GM15510 (cell line): ENCODE data around the gene LRFN3.

Experiments
- POLR2A ChIP-seq: IDR thresholded peaks from 3 replicates; pipeline ENCODE4 v1.6.1; 2011; ENCODE audit warnings: borderline replicate concordance; ENCODE audit not compliant: insufficient read length; ENCODE audit errors: extremely low read depth

LRFN3 gene

DNA sequence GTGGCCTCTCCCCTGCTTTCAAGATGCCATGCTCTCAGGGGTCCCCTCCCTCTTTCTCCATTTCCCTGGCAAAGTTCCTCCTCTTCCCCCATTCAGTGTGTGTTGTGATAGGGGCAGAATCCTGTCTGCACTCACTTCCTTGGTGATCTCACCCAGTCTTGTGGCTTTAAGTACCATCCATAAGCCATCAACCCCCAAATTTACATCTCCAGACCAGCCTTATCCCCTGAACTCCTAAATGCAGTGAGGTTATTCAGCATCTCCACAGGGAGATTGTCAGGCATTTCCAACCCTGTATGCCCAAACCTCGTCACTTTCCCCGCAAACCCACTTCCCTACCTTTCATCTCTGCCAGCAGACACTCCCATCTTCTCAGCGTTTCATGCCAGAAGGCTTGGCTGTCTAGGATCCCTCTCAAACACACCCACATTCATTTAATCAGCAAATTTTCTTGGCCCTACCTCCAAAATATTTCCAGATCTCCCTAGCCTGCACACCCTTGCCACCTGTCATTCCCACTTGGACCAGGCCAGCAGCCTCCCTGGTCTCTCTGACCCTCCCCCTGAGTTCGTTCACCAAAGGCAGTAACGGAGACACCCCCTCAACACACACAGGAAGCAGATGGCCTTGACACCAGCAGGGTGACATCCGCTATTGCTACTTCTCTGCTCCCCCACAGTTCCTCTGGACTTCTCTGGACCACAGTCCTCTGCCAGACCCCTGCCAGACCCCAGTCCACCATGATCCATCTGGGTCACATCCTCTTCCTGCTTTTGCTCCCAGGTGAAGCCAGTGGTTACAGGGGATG is 34.1 kb upstream of the LRFN3 start, which contains the start of gene HCST:
Gene HCST (plus strand): TSS at position 676 of the 808 bp plus-strand sequence. CDS start 65 bp downstream, at position 741.
- peak; percentile 56 for TF ChIP-seq POLR2A

DNA sequence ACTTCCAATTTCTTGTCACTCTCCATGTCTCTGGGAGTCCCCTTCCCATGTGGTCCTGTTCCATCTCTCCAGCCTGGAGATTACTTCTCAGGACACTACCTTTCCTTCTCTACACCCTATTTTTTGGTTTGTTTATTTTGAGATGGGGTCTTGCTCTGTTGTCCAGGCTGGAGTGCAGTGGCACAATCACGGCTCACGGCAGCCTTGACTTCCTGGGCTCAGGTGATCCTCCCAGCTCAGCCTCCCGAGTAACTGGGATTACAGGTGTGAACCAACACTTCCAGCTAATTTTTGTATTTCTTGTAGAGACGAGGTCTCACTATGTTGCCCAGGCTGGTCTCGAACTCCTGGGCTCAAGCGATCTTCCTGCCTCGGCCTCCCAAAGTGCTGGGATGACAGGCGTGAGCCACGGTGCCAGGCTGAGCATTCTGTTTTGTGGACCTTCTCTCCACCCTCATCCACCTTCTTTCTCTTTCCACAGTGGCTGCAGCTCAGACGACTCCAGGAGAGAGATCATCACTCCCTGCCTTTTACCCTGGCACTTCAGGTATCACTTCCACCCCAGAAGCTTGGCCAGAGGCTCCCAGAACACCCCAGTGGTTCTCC is 33.2 kb upstream of the LRFN3 start:
- TF ChIP-seq POLR2A = no peak

DNA sequence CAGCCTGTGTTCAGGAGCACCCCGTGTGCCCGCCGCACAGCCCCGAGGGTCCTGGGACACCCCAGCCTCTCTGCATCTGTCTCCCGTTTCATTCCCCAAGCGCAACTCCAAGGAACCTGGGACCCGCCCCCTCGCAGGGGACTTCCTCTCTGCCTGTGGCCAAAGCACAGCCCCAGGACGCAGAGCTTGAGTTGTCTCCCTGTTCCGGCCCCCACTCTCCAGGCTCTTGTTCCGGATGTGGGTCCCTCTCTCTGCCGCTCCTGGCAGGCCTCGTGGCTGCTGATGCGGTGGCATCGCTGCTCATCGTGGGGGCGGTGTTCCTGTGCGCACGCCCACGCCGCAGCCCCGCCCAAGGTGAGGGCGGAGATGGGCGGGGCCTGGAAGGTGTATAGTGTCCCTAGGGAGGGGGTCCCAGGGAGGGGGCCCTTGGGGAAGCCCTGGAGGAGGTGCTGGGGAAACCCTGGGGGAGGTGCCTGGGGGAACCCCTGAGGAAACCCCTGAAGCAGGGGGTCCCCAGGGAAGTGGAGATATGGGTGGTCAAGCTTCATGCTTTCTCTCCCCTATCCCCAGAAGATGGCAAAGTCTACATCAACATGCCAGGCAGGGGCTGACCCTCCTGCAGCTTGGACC is 32.5 kb upstream of the LRFN3 start:
- TF ChIP-seq POLR2A = peak; percentile 66

DNA sequence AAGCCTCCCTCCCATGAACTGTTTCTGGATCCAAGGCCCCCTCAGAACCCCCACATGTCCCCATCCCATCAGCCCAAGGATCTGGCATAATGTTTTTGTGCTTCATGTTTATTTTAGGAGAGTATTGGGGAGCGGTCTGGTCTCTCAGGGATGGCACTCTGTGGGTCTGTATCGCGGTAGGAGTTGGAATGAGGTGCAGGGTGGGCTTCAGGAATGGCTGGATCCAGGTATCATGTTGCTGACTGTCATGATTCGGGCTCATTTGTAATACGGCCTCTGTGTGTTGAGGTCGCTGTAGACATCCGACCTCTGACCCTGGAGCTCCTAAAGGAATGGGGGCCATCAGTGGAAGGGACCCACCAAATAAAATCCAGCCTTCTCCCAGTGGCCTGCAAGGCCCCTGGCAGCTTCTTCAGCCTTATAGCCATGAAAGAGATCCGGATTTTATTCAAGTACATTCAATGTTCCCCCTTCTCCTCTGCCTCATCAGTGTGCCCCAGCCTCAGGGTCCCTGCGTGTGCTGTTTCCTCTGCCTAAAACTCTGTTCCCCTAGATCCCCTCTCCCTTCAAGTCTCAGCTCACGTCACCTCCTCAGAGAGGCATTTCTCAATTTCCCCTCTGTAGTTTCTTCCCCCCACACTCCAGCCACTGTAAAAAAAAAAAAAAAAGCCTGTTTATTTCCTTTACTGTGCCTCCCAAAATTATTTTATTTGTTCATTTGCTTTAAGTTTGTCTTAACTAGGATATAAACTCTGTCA is 31.7 kb upstream of the LRFN3 start:
- TF ChIP-seq POLR2A = no peak

DNA sequence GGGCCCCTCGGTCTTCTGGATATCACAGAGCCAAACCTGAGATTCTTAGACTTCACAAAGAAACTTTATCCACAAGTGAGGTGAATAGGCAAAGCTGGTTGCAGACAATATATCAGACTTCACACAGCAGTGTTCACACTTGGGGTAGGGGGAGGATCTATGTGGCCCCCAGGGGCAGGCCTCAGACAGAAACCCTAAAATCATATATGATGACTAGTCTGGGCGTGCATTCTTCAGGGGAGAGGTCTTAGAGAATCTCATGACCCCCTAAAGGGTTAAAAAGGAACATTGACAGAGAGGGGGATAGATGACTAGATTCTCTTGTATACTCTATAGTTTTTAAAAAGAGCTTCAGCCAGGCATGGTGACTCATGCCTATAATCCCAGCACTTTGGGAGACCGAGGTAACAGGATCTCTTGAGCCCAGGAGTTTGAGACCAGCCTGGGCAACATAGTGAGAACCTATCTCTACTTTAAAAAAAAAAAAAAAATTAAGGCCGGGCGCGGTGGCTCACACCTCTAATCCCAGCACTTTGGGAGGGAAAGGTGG is 30.9 kb upstream of the LRFN3 start:
- no peak for TF ChIP-seq POLR2A

DNA sequence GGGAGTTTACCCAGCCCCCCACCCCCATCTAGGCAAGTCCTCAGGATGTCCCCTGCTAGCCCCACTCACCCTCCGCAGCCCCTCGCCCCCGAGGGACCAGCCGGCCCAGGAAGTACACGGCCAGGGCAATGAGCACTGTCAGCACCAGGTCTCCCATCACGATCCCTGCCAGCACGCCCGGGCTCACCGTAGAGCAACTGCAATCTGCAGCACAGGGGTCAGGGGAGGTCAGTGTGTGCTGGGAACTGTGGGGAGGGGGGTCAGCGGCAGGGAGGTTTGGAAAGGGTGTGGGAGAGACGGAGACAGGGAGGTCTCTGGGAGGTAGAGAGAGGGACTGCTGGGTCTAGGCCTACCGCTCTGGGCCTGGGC is 28.8 kb upstream of the LRFN3 start:
- no peak for TF ChIP-seq POLR2A

DNA sequence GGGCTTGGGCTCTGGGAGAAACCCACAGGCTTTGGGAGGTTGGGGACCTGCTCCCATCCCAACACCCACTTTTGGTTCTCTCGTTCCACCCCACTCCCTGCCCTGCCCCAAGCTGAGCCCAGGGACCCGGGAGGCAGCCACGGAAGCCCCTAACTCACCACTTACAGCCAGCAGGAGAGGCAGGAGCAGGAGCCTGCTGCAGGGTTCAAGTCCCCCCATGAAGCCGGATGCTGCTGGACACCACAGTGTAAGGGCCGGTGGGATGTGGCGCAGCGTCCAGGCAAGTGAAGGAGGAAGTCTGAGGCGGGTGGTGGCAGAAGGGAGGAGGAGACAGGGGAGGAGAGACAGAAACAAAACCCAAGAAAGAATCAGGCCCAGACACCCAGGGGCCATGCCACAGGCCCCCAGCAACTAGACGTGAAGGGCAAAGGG is 28.1 kb upstream of the LRFN3 start, which contains the start of gene TYROBP:
Gene TYROBP (minus strand): TSS at position 286 of the 432 bp plus-strand sequence. CDS start 67 bp downstream, at position 219.
- no peak for TF ChIP-seq POLR2A

DNA sequence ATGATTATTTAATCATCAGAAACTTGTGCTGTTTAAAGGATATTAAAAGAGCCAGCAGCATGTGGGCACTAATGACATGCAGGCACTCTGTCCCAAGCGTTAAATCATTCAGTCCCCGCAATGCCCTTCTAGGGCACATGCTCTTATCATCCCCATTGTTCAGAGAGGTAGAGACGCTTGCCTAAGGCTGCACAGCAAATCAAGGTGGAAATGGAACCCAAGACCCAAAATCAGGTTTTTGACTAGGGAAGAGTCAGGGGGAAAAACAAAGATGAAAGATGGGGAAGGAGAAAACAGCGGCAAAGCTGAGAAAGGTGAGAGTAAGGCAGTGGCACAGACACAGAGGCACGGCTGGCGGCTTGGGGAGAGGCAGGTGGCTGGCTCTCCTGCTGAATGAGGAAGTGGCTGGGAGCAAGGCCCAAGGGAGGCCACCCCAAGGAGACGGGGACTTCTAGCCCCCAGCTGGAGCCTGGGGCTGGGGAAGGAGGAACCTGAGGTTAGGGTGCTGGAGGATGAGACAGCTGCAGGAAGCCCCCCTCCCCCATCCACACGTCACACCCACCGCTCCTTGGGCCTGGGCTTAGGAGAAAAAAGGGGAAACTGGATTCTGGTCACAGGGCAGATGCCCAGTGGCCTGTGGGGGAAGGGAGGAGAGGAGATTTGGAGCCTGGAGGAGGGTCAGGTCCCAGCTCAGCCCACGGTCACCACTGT is 27.0 kb upstream of the LRFN3 start:
- no peak for TF ChIP-seq POLR2A

DNA sequence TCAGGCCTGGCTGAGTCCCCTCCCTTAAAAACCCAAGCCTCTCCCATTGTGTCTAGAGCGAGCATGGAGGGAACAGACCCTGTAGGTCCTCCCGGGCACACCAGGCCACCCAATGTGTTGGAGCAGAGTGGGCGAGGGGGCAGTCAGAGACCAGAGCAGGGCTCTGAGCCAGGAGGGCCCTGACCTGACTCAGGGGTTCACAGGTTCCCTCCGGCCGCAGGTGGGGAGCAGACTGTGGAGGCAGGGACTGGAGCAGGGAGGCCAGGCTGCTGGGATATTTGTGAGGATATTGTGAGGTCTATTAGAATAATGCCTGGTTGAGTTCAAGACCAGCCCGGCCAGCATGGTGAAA is 26.5 kb upstream of the LRFN3 start:
- no peak for TF ChIP-seq POLR2A

DNA sequence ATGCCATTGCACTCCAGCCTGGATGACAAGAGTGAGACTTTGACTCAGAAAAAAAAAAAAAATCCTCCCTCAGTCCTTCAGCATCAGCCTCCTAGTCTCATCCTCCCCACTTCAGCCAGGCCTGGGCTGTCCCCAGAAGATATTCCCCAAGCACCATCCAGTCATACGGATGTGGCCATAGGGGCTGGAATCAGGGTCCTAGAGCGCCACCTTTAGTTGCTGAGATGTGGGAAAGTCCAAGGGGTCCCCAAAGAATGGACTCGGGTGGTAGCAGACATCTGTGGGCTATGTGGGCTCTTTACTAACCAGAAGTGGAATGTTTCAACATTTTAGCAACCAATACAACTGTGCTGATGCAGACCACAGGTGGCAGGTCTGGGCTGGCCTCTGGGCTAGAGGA is 25.0 kb upstream of the LRFN3 start:
- no peak for TF ChIP-seq POLR2A

DNA sequence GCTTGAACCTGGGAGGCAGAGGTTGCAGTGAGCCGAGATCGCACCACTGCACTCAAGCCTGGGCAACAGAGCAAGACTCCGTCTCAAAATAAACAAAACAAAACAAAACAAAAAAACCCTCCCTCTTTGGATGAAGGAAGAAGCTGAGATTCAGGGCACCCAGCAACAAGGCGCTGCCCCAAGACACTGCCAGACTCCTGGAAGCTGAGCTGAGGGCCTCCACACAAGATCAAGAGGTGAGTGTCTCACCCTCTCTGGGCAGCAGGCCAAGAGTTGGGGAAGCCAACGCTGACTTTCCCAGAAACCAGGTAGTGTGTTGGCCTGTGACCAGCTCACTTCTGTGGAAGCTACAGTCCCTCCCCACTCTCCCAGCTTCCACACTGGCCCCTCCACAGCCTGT is 24.4 kb upstream of the LRFN3 start:
- TF ChIP-seq POLR2A = no peak

DNA sequence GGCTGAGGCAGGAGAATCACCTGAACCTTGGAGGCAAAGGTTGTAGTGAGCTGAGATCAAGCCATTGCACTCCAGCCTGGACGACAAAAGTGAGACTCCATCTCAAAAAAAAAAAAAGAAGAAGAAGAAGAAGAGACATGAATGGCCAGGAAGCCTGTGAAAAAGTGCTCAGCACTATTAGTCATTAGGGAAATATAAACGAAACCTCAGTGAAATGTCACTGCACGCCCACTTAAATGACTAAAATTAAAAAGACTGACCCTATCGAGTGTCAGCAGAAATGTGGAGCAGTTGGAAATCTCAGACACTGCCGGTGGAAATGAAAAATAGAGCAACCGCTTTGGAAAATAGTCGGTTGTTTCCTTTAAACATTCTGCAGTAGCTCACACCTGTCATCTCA is 22.6 kb upstream of the LRFN3 start:
- TF ChIP-seq POLR2A = no peak

DNA sequence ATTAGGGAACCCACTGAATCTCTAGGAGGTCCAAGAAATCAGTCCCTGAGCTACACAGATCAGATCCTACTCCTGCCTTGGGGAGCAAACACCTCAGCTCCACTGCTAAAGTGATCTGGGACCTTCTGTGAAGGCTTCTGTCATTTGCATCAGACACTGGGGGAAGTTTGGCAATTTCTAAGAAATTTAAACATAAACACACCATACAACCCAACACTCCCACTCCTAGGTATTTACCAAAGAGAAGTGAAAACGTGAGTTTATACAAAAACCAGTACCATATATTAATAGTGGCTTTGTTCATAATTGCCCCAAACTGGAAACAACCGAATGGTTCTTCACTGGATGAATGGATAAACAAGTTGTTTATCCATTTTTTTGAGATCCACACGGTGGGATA is 20.7 kb upstream of the LRFN3 start:
- TF ChIP-seq POLR2A = peak; percentile 20

DNA sequence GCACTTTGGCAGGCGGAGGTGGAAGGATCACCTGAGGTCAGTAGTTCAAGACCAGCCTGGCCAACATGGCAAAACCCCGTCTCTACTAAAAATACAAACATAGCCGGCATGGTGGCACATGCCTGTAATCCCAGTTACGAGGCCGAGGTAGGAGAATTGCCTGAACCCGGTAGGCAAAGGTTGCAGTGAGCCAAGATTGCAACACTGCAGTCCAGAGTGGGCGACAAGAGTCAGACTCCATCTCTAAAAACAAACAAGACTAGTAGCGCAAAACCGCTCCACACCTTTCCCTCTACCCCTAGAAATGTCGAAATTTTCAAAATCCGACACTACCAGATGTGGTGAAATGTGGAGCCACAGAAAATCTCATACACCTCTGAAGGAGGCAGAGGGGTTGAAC is 16.9 kb upstream of the LRFN3 start:
- no peak for TF ChIP-seq POLR2A
